ENCODE results near the gene TWIST2. TPM values are rescaled to one million over a fixed set of nuclear protein-coding genes. Genes with fewer than 3 reads are reported as not detected.

TWIST2 gene
- total RNA-seq (2011; cell fraction: chromatin; rRNA removed; ENCODE audit: low replicate concordance), result not detected in 2 replicates
- not detected in 2 replicates for total RNA-seq (2011; cell fraction: nucleolus; rRNA removed)
- total RNA-seq (2011; cell fraction: nucleoplasm; rRNA removed), result not detected in 2 replicates
- total RNA-seq (2014; rRNA removed) (not detected in 2 replicates), total RNA-seq (2014; rRNA removed; fragmentation: Illumina TruSeq; extraction: Trizol) (not detected in 2 replicates), total RNA-seq (2015; rRNA removed; fragmentation: Illumina TruSeq; extraction: Trizol) (not detected in 2 replicates), total RNA-seq (2021) (not detected in 2 replicates), polyA plus RNA-seq (2011; rRNA removed) (not detected in 2 replicates), polyA plus RNA-seq (2014; fragmentation: Illumina TruSeq; extraction: Trizol) (not detected in 2 replicates), polyA plus RNA-seq (2014; fragmentation: Nextera tagmentation; extraction: Ambion mirVana) (not detected), polyA plus RNA-seq (2014; rRNA removed) (not detected in 2 replicates), polyA minus RNA-seq (2011; rRNA and poly(A)+ RNA removed) (not detected in 2 replicates), Bru-seq, nascent RNA (percentile 2 among the genes with signal in this experiment), BruChase-seq, experiment 1, labeled RNA remaining after a 2-hour chase (not detected), BruChase-seq, experiment 2, labeled RNA remaining after a 6-hour chase (percentile 3 among the genes with signal in this experiment)
- polyA plus RNA-seq (2011; cell fraction: cytosol; rRNA removed), result not detected in 2 replicates
- polyA plus RNA-seq (2011; cell fraction: nucleus; rRNA removed), result not detected in 2 replicates
- polyA plus RNA-seq (2012), result not detected in 2 replicates
- polyA minus RNA-seq (2011; cell fraction: cytosol; rRNA and poly(A)+ RNA removed), result not detected in 2 replicates
- polyA minus RNA-seq (2011; cell fraction: nucleus; rRNA and poly(A)+ RNA removed), result not detected in 2 replicates
- long read RNA-seq, experiment 1, result 0 reads
- long read RNA-seq, experiment 2, result 0 reads
- long read RNA-seq, experiment 3, result 0 reads

DNA sequence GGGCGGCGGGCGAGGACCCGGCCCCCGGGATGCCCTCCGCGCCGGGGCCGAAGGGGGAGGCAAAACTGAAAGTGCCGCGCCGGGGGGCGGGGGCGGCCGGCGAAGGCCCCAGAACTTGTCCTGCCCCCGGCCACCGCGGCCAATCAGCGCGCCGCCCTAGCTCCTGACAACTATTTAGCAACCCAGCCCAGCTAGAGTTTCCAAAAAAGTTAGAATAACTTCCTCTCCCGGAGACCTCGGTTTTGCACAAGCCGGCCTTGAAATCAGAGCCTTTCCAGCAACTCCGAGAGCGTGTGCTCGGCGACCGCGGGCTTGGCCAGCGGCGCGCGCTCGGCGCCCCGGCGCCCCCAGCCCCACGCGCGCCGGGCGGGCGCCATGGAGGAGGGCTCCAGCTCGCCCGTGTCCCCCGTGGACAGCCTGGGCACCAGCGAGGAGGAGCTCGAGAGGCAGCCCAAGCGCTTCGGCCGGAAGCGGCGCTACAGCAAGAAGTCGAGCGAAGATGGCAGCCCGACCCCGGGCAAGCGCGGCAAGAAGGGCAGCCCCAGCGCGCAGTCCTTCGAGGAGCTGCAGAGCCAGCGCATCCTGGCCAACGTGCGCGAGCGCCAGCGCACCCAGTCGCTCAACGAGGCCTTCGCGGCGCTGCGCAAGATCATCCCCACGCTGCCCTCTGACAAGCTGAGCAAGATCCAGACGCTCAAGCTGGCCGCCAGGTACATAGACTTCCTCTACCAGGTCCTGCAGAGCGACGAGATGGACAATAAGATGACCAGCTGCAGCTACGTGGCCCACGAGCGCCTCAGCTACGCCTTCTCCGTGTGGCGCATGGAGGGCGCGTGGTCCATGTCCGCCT is at the start of gene TWIST2:
TWIST2 (plus strand) TSS at position 245 of the 850 bp plus-strand sequence; CDS start at position 376, 131 bp downstream.
- H3K9me3 ChIP-seq (replicated peaks; ENCODE audit: control insufficient read depth, insufficient read depth, low read depth, low read length), result no peaks in the 10 kb centered on the region
- BruUV-seq (replicated peaks), result no TSS peak
- no peak for TF ChIP-seq ZNF76 (CRISPR knock-in tag; IDR thresholded peaks at IDR 0.05; ENCODE audit: borderline replicate concordance)
- TF ChIP-seq CHD4 (IDR thresholded peaks at IDR 0.05; ENCODE audit: insufficient read depth, insufficient replicate concordance, low read depth, low read length, poor library complexity, severe bottlenecking), result no peak
- TF ChIP-seq MCM5 (IDR thresholded peaks at IDR 0.05; ENCODE audit: low read depth), result no peak
- TF ChIP-seq CEBPG (CRISPR knock-in tag; IDR thresholded peaks at IDR 0.05), result no peak
- TF ChIP-seq CEBPG (tag; conservative IDR thresholded peaks at IDR 0.05 in 1 of 2, IDR thresholded peaks at IDR 0.05 in 1 of 2), result no peak
- no peak for TF ChIP-seq NFIC (IDR thresholded peaks at IDR 0.05)
- no peak for TF ChIP-seq SRF (CRISPR knock-in tag; IDR thresholded peaks at IDR 0.05)
- TF ChIP-seq ZNF175 (CRISPR knock-in tag; IDR thresholded peaks at IDR 0.05; ENCODE audit: low read depth), result no peak
- TF ChIP-seq PTRF (tag; IDR thresholded peaks at IDR 0.05), result no peak
- TF ChIP-seq POLR2B (IDR thresholded peaks at IDR 0.05; ENCODE audit: low read depth, partially characterized antibody), result no peak
- peaks cover 0 to 29% of the 10 kb centered on the region in 2 experiments; a peak in 2 of 5 replicates for H3K27me3 ChIP-seq (ENCODE audit: control insufficient read depth in 2 of 2, insufficient read depth in 2 of 2, low read length in 2 of 2)
- H2AFZ ChIP-seq (ENCODE audit: low read depth, low read length), result no peak within 1 kb of the TSS
- CTCF ChIA-PET (ENCODE audit: low intra/inter-chr PET ratio), result no interaction called here
- H3K9ac ChIP-seq (ENCODE audit: insufficient read depth in 1 of 2, low read depth in 2 of 2, low read length in 2 of 2), result no peak within 1 kb of the TSS
- DNase-seq (ENCODE audit: extremely low read depth in 1 of 4, low spot score in 3 of 4) (no peak), FAIRE-seq (no peak), ATAC-seq (no peak)
- no peaks in the 10 kb centered on the region for H3K36me3 ChIP-seq (ENCODE audit: control insufficient read depth, insufficient read depth, low read length)
- 49% methylated on average over 12 of the region's 90 CpGs for WGBS (ENCODE audit: insufficient coverage, low coverage, missing lambda C conversion rate)
- in situ Hi-C loops (cut with MboI), result no loop called here
- H4K20me1 ChIP-seq (replicated peaks; ENCODE audit: control insufficient read depth, insufficient read depth, low read length), result no peaks in the 10 kb centered on the region
- no peaks in the 10 kb centered on the region for H3K9me1 ChIP-seq (ENCODE audit: control insufficient read depth, insufficient read depth, low read length)
- H3K79me2 ChIP-seq (ENCODE audit: control insufficient read depth, insufficient read depth, low read length), result no peaks in the 10 kb centered on the region
- no peak within 1 kb of the TSS for H3K4me2 ChIP-seq (ENCODE audit: insufficient read depth, low read length)
- intact Hi-C loops (cut with micrococcal nuclease), result no loop called here
- POLR2A ChIA-PET, result no interaction called here
- H3K4me3 ChIP-seq, result no peak within 1 kb of the TSS
- H3K27ac ChIP-seq (ENCODE audit: extremely low read depth, low read depth, low read length), result no peak within 1 kb of the TSS
- H3K4me1 ChIP-seq (replicated peaks in 1 of 2; ENCODE audit: control insufficient read depth in 2 of 2, insufficient read depth in 2 of 2, low read length in 2 of 2), result no peaks in the 10 kb centered on the region; a peak in 1 of 5 replicates

All from K562 (cell line).